ENCODE results near the gene TBR1.

TBR1 gene

GRCh38 chr2:161415987-161416707, at the start of gene TBR1:
TBR1 (plus strand) TSS chr2:161416297; CDS start chr2:161416411, 114 bp downstream.
- no peak for DNase-seq (ENCODE audit: low read depth)

GRCh38 chr2:161367675-161368074, 48.4 kb upstream of the TBR1 start:
- no peak for DNase-seq (ENCODE audit: low read depth)

DNA sequence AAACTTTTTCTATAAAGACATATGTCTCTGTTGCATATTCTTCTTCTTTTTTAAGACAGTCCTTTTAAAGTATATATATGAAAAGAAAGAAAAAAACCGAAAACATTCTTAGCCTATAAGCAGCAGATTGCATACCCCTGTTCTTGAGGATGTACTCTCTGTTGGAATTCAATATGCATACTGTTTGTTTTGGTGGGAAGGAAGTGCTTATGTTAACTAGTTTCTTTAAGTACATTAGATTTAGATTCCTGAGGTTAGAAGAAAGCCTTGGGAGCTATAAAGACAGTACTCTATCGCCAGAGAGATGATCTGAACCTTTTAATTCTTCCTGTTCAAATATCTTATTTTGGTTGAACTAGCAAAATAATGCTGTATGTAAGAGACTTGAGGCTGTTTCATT, 46.8 kb upstream of the TBR1 start:
- DNase-seq (ENCODE audit: low read depth), result no peak

GRCh38 chr2:161370981-161371380, 45.1 kb upstream of the TBR1 start:
- DNase-seq (ENCODE audit: low read depth), result no peak

DNA sequence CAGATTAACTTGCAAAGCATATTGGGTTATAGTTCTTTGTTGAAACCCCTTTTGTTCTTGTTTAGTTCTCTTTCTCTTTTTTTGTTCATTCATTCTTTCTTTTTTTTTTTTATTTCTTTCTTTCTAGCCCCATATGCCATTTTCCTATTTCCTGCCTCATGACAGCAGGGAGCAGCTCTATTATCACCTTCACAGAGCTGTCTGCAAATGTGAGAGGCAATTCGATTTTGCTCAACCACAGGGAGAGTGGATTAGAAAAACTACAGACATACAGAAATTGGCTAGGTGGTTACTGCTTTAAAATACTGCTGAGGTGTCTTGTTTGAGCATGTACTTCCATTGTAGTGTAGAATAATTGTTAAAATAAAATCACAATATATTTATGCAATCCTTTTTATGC, 44.2 kb upstream of the TBR1 start:
- no peak for DNase-seq (ENCODE audit: low read depth)

- peak; percentile 9 for DNase-seq (ENCODE audit: low read depth)
Measured at GRCh38 chr2:161373942-161374341, 42.2 kb upstream of the TBR1 start.

GRCh38 chr2:161374446-161374845, 41.7 kb upstream of the TBR1 start:
- DNase-seq (ENCODE audit: low read depth), result no peak

GRCh38 chr2:161379740-161380139, 36.4 kb upstream of the TBR1 start:
- DNase-seq (ENCODE audit: low read depth), result no peak

GRCh38 chr2:161381546-161381945, 34.6 kb upstream of the TBR1 start:
- no peak for DNase-seq (ENCODE audit: low read depth)

GRCh38 chr2:161382747-161383146, 33.4 kb upstream of the TBR1 start:
- DNase-seq (ENCODE audit: low read depth), result no peak

DNA sequence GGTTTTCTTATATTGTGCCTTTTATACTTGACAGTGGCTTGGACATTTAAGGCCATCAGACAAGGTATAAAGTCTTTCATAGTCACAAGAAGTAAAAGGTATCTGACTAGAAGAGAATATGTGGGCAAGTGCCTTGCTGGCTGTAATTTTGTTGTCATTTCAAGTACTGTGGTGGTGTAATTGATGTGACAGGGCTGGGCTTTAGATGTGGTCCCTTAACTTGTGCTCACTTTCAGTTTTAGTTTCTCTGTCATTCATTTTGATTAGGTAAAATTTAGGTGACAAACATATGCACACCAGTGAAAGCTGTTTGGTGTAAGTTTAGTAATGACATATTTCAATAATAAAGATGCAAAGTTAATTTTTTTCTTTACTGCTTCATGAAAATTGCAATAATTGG, 31.2 kb upstream of the TBR1 start:
- no peak for DNase-seq (ENCODE audit: low read depth)

GRCh38 chr2:161386228-161386824, 29.8 kb upstream of the TBR1 start:
- DNase-seq (ENCODE audit: low read depth), result no peak

GRCh38 chr2:161388146-161388779, 27.8 kb upstream of the TBR1 start:
- no peak for DNase-seq (ENCODE audit: low read depth)

- no peak for DNase-seq (ENCODE audit: low read depth)
Measured at GRCh38 chr2:161391737-161392506, 24.2 kb upstream of the TBR1 start.

- DNase-seq (ENCODE audit: low read depth), result no peak
Measured at GRCh38 chr2:161400076-161400475, 16.0 kb upstream of the TBR1 start.

- DNase-seq (ENCODE audit: low read depth), result no peak
Measured at GRCh38 chr2:161402297-161402696, 13.8 kb upstream of the TBR1 start.

- no peak for DNase-seq (ENCODE audit: low read depth)
Measured at GRCh38 chr2:161406316-161406715, 9.8 kb upstream of the TBR1 start.

- no peak for DNase-seq (ENCODE audit: low read depth)
Measured at GRCh38 chr2:161407597-161407996, 8.5 kb upstream of the TBR1 start.

DNA sequence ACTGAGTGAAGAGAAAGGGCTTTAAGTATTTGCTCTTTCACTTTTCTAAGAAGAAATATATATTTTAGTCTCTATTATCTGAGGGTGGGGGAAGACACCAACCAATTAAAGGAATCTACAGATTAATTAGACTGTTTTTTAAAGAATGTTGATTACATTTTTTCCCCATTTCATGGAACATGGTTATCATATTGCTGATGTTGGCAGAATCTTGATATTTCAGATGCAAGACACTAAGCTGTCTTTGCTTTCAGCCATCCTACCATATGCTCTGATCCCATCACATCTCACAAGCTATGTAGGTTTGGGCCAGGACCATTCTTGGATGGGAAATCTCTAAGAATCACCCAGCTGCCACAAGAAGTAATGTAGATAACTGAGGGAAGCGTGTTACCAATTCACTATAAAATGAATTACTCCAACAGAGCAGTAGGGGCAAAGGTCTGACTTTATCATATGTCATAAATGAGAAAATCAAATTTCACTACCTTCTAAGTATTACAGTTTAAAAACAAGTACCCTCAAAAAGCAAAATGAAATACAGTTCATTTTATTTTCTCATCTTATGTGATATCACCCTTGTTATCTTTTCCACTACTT, 6.7 kb upstream of the TBR1 start:
- DNase-seq (ENCODE audit: low read depth), result no peak

DNA sequence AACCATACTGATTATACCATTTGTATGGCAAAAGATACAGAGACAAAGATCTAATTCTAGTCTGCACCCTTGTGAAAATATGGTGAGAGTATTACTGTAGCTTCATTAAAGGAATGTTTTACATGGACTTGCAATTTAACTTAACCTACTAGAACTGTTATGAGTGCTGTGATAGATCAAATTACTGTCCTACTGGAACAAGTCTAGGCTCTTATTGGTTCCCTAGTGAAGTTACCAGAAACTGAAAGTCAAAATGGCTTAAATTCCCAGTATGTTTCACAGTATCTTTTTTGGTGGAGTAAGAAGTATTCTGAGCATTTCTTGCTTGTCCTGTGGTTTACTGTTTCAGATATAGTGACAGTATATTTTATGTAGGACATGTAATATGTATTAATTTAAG, 3.8 kb upstream of the TBR1 start:
- DNase-seq (ENCODE audit: low read depth), result no peak

GRCh38 chr2:161414042-161415033, 1.8 kb upstream of the TBR1 start:
- DNase-seq (ENCODE audit: low read depth), result no peak

All from non-pigmented ciliary epithelial cell (primary cell).